Spleen (tissue), 11 donors: ENCODE measurements around the gene ZNF217. TPM values are rescaled to one million over a fixed set of nuclear protein-coding genes. Genes with fewer than 3 reads are reported as not detected.

Source experiments
- DNase-seq: peaks from one replicate; pipeline ENCODE4 v3.0.0-alpha.2; 2020
- H3K27ac ChIP-seq, 8 donors: fragments of 200-600 bp; sonication (generic) in 7 of 8; 1 replicate in 4 of 8; 2 replicates in 4 of 8; pipeline versions ENCODE4 v1.5.0 to v1.8.0; 2016 to 2021; ENCODE audit warnings: inconsistent platforms in 4 of 8, mild to moderate bottlenecking in 4 of 8, moderate library complexity in 1 of 8
- H3K27me3 ChIP-seq, 7 donors: fragments of 200-600 bp; sonication (generic) in 6 of 7; replicated peaks in 1 of 7; 1 replicate in 4 of 7; 2 replicates in 3 of 7; pipeline versions ENCODE4 v1.5.0 to v1.8.0; 2016 to 2021; ENCODE audit warnings: inconsistent platforms in 3 of 7, mild to moderate bottlenecking in 1 of 7
- H3K36me3 ChIP-seq, 6 donors: fragments of 200-600 bp; sonication (generic) in 5 of 6; 1 replicate in 4 of 6; 2 replicates in 2 of 6; pipeline versions ENCODE4 v1.5.0 to v1.8.0; 2016 to 2021; ENCODE audit warnings: inconsistent platforms in 2 of 6
- H3K4me1 ChIP-seq, 6 donors: fragments of 200-600 bp; sonication (generic) in 5 of 6; 1 replicate in 3 of 6; 2 replicates in 3 of 6; pipeline versions ENCODE4 v1.5.0 to v1.8.0; 2016 to 2021; ENCODE audit warnings: inconsistent platforms in 3 of 6
- H3K4me3 ChIP-seq, 8 donors: fragments of 200-600 bp; sonication (generic) in 7 of 8; 1 replicate in 4 of 8; 2 replicates in 4 of 8; pipeline versions ENCODE4 v1.5.0 to v1.8.0; 2016 to 2021; ENCODE audit warnings: inconsistent platforms in 4 of 8, mild to moderate bottlenecking in 4 of 8, moderate library complexity in 2 of 8
- H3K9me3 ChIP-seq, 8 donors: fragments of 200-600 bp; sonication (generic) in 7 of 8; 1 replicate in 4 of 8; 2 replicates in 4 of 8; pipeline versions ENCODE4 v1.5.0 to v1.8.0; 2016 to 2021; ENCODE audit warnings: inconsistent platforms in 4 of 8
- POLR2A ChIP-seq, 3 donors: fragments of 450-650 bp; IDR thresholded peaks; one replicate each; pipeline ENCODE4 v1.5.1; 2017; ENCODE audit warnings: antibody characterized with exemption in 3 of 3, mild to moderate bottlenecking in 1 of 3
- POLR2AphosphoS5 ChIP-seq, 3 donors: sonication (generic); formaldehyde crosslinking; IDR thresholded peaks; one replicate each; pipeline ENCODE4 v1.5.1; 2017; ENCODE audit warnings: antibody characterized with exemption in 3 of 3
- WGBS, 5 donors: extraction: QIAGEN DNeasy Blood & Tissue Kit in 3 of 5; methylation state at CpG; one replicate each; pipeline versions ENCODE4 v1.1.5 to v1.1.7; 2013 to 2018; 5-methylcytosine and 5-hydroxymethylcytosine counted together
- intact Hi-C: fragments of 100-400 bp; cut with DNase I; formaldehyde crosslinking; loops from one replicate; pipeline ENCODE4 v1.15.0; 2023; ENCODE audit warnings: low total_unique reads
- polyA plus RNA-seq, 3 donors: library from polyadenylated mRNA; stranded (reverse); fragments of 200-250 nt; gene quantifications; one replicate each; pipeline ENCODE4 v1.2.1, GENCODE V29; 2013
- total RNA-seq, 7 donors: library from RNA; depleted of rRNA in 3 of 7; stranded (reverse); fragments of >200 nt in 3 of 7; fragmentation: NEBNext Ultra II Directional in 4 of 7; extraction: Animal tissue kit (Norgen Biotek cat#: 25700) in 4 of 7; gene quantifications; one replicate each; pipeline versions ENCODE4 v1.1.0 to v1.2.1, GENCODE V29; 2016 to 2021
- TF ChIP-seq, protein P1 (sequence below), 11 experiments: fragments of 200-600 bp in 7 of 11; fragments of 450-650 bp in 4 of 11; sonication (generic) in 4 of 11; IDR thresholded peaks in 8 of 11; conservative IDR thresholded peaks in 3 of 11; 1 replicate in 7 of 11; 2 replicates in 4 of 11; pipeline versions ENCODE4 v1.4.0 to v1.8.0; 2016 to 2021; ENCODE audit warnings: antibody characterized with exemption in 11 of 11, inconsistent platforms in 4 of 11, mild to moderate bottlenecking in 1 of 11
- donor health status: healthy with polysubstance abuse.
- donor health status: DM: no; HTN: no; CAD: no; lungs with moderate emphysema.
- donor health status: DM: no; HTN: no; CAD: no.
- donor health status: Bipolar disorder and iron deficiency.
- donor health status: healthy.
- donor health status: DM: no; HTN: no; CAD: no.
- donor health status: DM: yes; HTN: yes; CAD: no.

The ZNF217 gene
- total and polyA plus RNA-seq, 10 donors, result 15.1 to 90.1 (median 74.1) TPM

DNA sequence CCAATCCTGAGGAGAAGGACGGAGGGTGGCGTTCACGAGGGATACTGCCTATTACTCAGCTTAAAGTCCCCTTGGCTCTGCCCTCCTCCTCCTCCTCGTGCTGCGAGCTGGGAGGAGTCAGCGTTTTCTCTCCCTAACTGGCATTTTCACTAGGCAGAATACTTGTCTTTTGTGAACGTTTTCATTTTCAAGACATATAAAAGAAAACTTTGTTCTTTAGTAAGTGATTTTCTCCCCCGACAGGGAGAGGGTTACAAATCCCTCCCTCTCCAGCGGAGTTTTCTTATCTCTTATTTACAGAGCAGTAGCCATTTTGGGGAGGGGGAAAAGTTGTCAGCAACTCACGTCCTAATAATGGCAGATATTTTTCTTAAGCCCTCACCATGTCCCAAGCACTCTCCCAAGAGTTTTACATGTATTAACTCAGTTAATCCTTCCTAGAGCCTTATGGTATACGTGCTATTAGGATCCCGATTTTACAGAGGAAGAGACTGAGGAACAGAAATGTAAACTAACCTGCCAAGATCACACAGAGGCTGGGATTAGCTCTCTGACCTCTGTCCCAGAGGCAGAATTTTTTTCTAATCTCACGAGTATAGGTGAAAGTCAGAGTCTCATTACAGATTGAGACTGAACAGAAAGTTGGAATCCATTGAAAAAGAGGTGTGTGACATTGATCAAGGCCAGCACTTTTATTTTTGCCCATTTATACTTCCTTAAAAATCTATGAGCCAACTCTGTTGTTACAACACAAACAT is 30.0 kb upstream of the ZNF217 start:
- H3K4me3 ChIP-seq, result peak overlapping the region in 7 of 8 donors; percentile 10 to 59 (median 27)
- no peaks in the 10 kb centered on the region for H3K36me3 ChIP-seq
- peak overlapping the region; percentile 84 to 91 (median 90) for H3K27ac ChIP-seq
- no peaks in the 10 kb centered on the region for H3K27me3 ChIP-seq
- WGBS, 5 donors, result 2 to 8% (median 4%) methylated on average over 13 of the region's 13 CpGs
- intact Hi-C loops, result no loop called here
- no peak for TF ChIP-seq POLR2A (IDR thresholded peaks at IDR 0.05)
- TF ChIP-seq POLR2AphosphoS5 (IDR thresholded peaks at IDR 0.05), result peak in 2 of 3 donors; percentile 7 to 65
- TF ChIP-seq, protein P1, sequence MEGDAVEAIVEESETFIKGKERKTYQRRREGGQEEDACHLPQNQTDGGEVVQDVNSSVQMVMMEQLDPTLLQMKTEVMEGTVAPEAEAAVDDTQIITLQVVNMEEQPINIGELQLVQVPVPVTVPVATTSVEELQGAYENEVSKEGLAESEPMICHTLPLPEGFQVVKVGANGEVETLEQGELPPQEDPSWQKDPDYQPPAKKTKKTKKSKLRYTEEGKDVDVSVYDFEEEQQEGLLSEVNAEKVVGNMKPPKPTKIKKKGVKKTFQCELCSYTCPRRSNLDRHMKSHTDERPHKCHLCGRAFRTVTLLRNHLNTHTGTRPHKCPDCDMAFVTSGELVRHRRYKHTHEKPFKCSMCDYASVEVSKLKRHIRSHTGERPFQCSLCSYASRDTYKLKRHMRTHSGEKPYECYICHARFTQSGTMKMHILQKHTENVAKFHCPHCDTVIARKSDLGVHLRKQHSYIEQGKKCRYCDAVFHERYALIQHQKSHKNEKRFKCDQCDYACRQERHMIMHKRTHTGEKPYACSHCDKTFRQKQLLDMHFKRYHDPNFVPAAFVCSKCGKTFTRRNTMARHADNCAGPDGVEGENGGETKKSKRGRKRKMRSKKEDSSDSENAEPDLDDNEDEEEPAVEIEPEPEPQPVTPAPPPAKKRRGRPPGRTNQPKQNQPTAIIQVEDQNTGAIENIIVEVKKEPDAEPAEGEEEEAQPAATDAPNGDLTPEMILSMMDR (IDR thresholded peaks at IDR 0.05 in 8 of 11, conservative IDR thresholded peaks at IDR 0.05 in 3 of 11), result no peak
- peaks cover 40 to 84% (median 59%) of the 10 kb centered on the region in 6 donors for H3K4me1 ChIP-seq
- peak; percentile 81 for DNase-seq
- no peaks in the 10 kb centered on the region for H3K9me3 ChIP-seq

DNA sequence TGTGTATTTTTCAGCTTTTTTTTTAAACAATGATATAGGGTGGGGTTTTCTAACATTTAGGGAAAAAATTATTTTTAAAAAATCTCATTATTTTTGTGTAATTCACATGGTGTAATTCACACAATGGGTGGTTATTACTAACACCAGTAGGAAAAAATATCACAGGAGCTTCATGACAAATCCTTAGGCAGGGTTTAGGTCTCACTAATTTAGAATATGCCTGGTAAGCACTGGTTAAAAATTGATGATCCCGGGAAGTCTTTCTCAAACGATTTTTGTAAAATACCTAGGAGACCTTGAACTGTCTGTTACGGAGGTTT is 29.5 kb upstream of the ZNF217 start:
- H3K4me1 ChIP-seq, result peaks cover 40 to 82% (median 59%) of the 10 kb centered on the region in 6 donors
- no peaks in the 10 kb centered on the region for H3K27me3 ChIP-seq
- 0 to 5% (median 1%) methylated on average over 3 of the region's 3 CpGs for WGBS, 5 donors
- TF ChIP-seq, protein P1 (IDR thresholded peaks at IDR 0.05 in 8 of 11, conservative IDR thresholded peaks at IDR 0.05 in 3 of 11), result no peak
- TF ChIP-seq POLR2A (IDR thresholded peaks at IDR 0.05), result no peak
- no peak for TF ChIP-seq POLR2AphosphoS5 (IDR thresholded peaks at IDR 0.05)
- H3K9me3 ChIP-seq, result no peaks in the 10 kb centered on the region
- intact Hi-C loops, result no loop called here
- peak overlapping the region; percentile 84 to 91 (median 90) for H3K27ac ChIP-seq
- peak overlapping the region in 6 of 8 donors; percentile 10 to 59 (median 28) for H3K4me3 ChIP-seq
- H3K36me3 ChIP-seq, result no peaks in the 10 kb centered on the region
- DNase-seq, result no peak

DNA sequence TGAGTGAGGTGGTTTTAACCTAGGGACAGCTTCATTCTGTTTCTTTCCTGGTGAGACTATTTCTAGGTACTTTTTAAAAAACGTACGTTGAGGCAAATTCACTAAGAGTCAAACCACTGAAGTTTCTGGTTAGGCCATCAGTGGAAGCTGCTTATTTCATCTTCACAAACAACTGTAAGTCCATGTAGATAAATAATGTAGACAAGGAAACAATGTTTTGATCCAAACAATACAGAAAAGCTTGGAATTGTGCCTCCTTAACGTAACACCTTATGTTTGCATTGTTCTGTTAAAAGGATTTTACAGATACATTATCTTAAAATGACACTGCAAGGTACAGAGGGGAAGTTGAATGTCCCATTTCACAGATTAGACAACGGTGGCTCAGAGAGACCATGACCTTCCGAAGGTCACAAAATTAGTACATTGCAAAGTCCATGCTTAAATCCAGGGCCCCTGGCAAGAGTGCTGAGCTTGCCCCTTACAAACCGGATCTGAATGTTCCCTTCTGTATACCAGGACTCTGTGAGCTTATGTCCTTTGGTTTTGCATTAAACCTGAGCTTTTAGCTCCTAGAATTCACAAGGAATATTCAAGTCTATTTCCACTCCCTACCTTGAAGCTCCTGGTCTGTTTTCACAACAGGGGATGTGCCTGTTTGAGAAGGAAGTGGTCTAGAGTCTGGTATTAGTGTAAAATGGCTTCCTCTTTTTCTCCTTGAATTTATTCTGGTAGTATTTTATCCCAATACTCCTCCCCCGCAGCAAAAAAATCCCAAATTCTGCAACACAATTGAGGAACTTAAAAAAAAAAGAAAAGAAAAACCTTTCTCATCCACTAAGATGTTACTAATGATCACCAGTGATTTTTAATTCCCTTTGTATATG is 28.9 kb upstream of the ZNF217 start:
- intact Hi-C loops, result no loop called here
- 31 to 37% (median 33%) methylated on average over 7 of the region's 7 CpGs for WGBS, 5 donors
- Histone ChIP-seq H3K4me1 (peaks cover 40 to 76% (median 57%) of the 10 kb centered on the region in 6 donors), H3K27ac (peak overlapping the region; percentile 84 to 91 (median 90)), H3K9me3 (no peaks in the 10 kb centered on the region), H3K27me3 (no peaks in the 10 kb centered on the region), H3K4me3 (peak overlapping the region in 3 of 8 donors; percentile 10 to 59 (median 15)), H3K36me3 (no peaks in the 10 kb centered on the region)
- TF ChIP-seq, protein P1 (IDR thresholded peaks at IDR 0.05 in 8 of 11, conservative IDR thresholded peaks at IDR 0.05 in 3 of 11), result no peak
- TF ChIP-seq POLR2AphosphoS5 (IDR thresholded peaks at IDR 0.05), result no peak
- TF ChIP-seq POLR2A (IDR thresholded peaks at IDR 0.05), result no peak
- DNase-seq, result no peak
